Fibroblast of mammary gland (primary cell): ENCODE results near the gene SLC4A2.

Experiments
- DNase-seq: peaks from one replicate; pipeline ENCODE4 v3.0.0-alpha.2; 2010; ENCODE audit warnings: low read depth
- H3K4me3 ChIP-seq: 2 replicates; pipeline ENCODE4 v1.5.1; 2011; ENCODE audit warnings: low read depth, mild to moderate bottlenecking, low read length, moderate library complexity; ENCODE audit not compliant: control insufficient read depth
- CTCF ChIP-seq: conservative IDR thresholded peaks from 2 replicates; pipeline ENCODE4 v1.5.1; 2011; ENCODE audit warnings: low read depth, low read length, inconsistent platforms; ENCODE audit not compliant: control insufficient read depth, insufficient read depth

The SLC4A2 gene

DNA sequence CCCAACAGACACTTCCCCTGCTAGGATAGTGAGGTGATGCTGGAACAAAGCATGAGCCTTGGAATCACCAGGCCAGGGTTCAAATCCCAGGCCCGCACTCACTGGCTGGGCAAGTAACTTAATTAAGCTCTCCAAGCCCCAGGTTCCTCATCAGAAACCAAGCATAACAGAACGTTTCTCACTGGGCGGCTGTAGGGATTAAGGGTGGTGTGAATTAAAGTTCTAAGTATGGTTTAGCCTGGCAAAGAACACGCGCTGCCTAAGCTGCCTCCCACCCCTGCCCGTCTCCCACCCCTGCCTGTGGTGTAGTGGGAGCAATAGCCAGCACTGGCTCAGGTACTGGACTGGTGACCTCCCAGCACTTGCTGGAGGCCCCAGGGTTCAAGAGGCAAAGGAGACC, 5.6 kb downstream of the SLC4A2 start:
- H3K4me3 ChIP-seq: no peak overlapping the region
- no peak for TF ChIP-seq CTCF

GRCh38 chr7:151065516-151065915, 6.1 kb downstream of the SLC4A2 start:
- DNase-seq: no peak
- no peak for TF ChIP-seq CTCF
- no peak overlapping the region for H3K4me3 ChIP-seq

More for the DNA sequence above, 5.6 kb downstream of the SLC4A2 start:
- no peak for DNase-seq

GRCh38 chr7:151066273-151066974, 7.0 kb downstream of the SLC4A2 start:
- DNase-seq: no peak
- no peak overlapping the region for H3K4me3 ChIP-seq
- no peak for TF ChIP-seq CTCF

GRCh38 chr7:151068069-151068773, 8.8 kb downstream of the SLC4A2 start:
- TF ChIP-seq CTCF: no peak

GRCh38 chr7:151069841-151070573, 10.6 kb downstream of the SLC4A2 start:
- no peak for DNase-seq
- no peak overlapping the region for H3K4me3 ChIP-seq
- TF ChIP-seq CTCF: no peak

More at GRCh38 chr7:151068069-151068773, 8.8 kb downstream of the SLC4A2 start:
- no peak overlapping the region for H3K4me3 ChIP-seq
- no peak for DNase-seq

GRCh38 chr7:151070574-151070960, 11.2 kb downstream of the SLC4A2 start:
- no peak overlapping the region for H3K4me3 ChIP-seq

More at GRCh38 chr7:151070574-151070960, 11.2 kb downstream of the SLC4A2 start:
- TF ChIP-seq CTCF: no peak
- no peak for DNase-seq
